Rectal smooth muscle tissue (tissue), 1 donor: ENCODE results near the gene SFI1.
"Not testable (repeated sequence)": the region's sequence is repeated elsewhere in the genome, so short reads cannot be mapped to it uniquely, and the experiment has no call there.

ENCODE experiments used
- H3K27ac ChIP-seq: one replicate; pipeline ENCODE4 v1.7.0; 2013; ENCODE audit warnings: low read depth, low read length, inconsistent platforms
- H3K27me3 ChIP-seq: one replicate; pipeline ENCODE4 v1.7.0; 2013; ENCODE audit warnings: low read length; ENCODE audit not compliant: control insufficient read depth, insufficient read depth
- H3K36me3 ChIP-seq: one replicate; pipeline ENCODE4 v1.7.0; 2013; ENCODE audit warnings: low read length; ENCODE audit not compliant: control insufficient read depth, insufficient read depth
- H3K4me1 ChIP-seq: one replicate; pipeline ENCODE4 v1.7.0; 2013; ENCODE audit warnings: low read length; ENCODE audit not compliant: control insufficient read depth, insufficient read depth
- H3K4me3 ChIP-seq: one replicate; pipeline ENCODE4 v1.7.0; 2013; ENCODE audit warnings: low read length
- H3K9ac ChIP-seq: one replicate; pipeline ENCODE4 v1.7.0; 2013; ENCODE audit warnings: low read length

SFI1 gene

DNA sequence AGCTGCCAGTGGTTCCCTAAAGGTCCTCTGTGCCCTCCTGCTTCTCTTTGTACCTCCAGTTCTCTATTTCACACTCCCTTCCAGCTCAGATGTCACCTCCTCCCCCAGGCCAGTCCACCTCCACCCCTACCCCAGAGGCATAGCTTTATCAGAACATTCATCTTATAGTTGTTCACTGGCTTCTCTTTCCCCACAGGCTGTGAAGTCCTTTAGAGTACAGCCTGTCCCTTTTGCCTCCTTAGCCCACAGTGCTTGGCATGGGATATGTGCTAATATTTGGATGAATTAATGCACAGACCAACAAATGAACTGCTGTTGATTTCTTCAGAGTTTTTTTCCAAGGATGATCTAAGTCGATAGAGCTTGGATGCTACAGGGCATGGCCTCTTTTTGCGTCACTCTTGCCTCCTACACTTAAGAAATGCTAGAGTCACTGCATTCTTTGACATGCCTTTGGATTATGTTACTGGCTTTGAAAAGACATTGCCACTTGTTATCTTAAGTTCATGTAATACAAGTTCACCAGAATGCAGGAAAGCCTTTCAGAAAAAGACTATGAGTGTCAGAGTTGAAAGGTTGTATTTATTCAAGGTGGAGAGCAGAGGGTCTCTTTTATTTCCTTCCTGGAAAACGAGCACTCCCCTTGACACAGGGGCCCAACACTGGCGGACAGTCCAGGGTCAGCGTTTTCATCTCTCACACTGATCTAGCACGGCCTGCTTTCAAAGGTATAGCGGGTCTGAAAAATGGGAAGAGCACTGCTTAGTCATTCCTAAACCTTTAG is 90.0 kb downstream of the SFI1 start:
- Histone ChIP-seq H3K27me3 (no peaks in the 10 kb centered on the region), H3K36me3 (peaks cover 10% of the 10 kb centered on the region), H3K4me3 (no peak overlapping the region), H3K4me1 (no peaks in the 10 kb centered on the region), H3K9ac (no peak overlapping the region), H3K27ac (no peak overlapping the region)

DNA sequence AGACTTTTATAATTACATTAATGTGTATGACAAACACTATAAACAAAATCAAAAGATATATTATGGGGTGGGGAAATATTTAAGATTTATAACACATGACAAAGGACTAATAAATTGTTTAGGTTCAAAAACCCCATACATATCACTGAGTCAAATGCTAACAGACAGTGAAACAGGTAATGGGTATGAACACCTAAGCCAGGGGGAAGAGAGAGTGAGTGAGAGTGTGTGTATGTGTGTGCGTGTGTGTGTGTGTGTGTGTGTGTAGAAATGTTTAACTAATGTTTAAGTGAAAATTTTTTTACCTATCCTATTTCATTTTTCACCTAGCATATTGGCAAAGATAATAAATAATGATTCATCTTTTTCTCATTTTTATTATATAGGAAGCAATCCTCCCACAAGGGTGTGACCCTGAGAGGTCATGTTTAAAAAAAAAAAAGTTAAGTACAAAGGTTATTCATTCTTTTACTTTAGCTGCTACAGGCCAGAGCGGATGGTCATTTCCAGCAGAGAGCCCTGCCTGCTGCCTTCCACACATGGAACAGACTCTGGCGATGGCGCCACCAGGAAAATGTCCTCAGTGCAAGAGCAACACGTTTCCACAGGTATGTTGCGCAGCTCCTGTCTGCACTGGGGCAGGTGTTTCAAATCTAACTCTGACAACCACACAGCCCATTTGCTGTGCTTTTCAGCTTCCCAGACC is 92.8 kb downstream of the SFI1 start:
- H3K4me1 ChIP-seq = no peaks in the 10 kb centered on the region
- no peak overlapping the region for H3K4me3 ChIP-seq
- no peak overlapping the region for H3K27ac ChIP-seq
- H3K9ac ChIP-seq = no peak overlapping the region
- H3K27me3 ChIP-seq = no peaks in the 10 kb centered on the region
- peaks cover 10% of the 10 kb centered on the region for H3K36me3 ChIP-seq

DNA sequence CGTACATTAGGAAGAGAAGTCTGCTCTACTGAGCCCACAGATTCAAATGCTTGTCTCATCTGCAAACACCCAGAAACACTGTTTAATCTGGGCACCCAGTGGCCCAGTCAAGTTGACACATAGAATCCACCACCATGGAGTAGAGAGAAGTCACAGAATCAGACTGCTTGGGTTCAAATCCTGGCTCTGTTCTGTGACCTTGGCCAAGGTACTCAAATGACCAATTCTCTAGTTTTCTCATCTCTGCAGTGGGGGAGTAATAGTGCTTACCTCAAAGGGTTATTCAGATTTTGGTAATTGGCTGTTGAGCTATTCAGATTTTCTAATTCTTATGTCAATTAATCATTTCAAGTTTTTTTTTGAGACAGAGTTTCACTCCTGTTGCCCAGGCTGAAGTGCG is 93.8 kb downstream of the SFI1 start:
- H3K27ac ChIP-seq, H3K9ac ChIP-seq, H3K4me1 ChIP-seq, H3K36me3 ChIP-seq, H3K27me3 ChIP-seq, H3K4me3 ChIP-seq: not testable (repeated sequence)

DNA sequence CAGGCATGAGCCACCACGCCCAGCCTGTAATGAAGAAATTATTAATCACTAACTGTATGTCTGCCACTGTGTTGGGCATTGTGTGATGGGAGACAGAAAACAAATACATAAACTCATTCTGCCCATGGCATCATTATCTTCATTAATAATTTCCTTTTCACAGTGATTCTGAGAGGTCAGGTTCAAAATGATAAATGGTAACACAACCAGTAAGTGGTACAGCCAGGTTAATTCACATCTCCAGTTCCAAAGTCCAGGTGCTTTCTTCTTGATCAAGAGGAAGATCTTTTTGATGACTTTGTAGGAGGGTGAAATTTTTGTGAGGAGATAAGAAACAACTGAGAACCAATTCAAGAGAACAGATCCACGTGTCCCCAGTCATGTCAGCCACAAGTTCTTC is 98.9 kb downstream of the SFI1 start:
- H3K9ac ChIP-seq = no peak overlapping the region
- H3K27ac ChIP-seq = no peak overlapping the region
- H3K4me1 ChIP-seq = no peaks in the 10 kb centered on the region
- no peaks in the 10 kb centered on the region for H3K36me3 ChIP-seq
- no peak overlapping the region for H3K4me3 ChIP-seq
- no peaks in the 10 kb centered on the region for H3K27me3 ChIP-seq

DNA sequence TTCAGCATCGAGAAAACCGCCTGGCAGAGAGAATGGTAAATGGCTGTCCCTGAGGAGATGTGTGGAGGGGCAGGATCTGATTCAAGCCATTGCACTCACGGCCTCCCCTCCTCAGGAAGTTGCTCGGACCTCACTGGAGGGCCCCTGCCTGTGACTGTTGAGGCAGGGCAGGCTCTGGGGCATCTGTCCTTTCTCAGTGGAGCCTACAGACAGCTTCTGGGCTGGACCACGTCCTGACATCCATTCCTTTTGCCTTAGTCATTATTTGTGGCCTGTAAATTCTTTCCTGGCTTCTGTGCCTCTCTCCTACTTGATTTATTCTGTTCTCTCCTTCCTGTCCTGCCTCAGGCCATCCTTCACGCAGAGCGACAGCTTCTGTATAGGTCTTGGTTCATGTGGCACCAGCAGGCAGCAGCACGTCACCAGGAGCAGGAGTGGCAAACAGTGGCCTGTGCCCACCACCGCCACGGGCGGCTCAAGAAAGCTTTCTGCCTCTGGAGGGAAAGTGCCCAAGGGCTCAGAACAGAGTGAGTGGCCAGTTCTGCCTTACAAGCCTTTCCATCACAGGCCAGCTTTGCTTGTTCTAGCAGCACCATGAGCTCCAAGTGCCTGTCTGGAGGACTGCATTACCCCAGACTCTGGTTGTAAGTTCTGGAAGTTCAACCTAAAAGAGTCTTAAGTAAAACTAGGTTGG is 106.1 kb downstream of the SFI1 start:
- Histone ChIP-seq H3K4me3 (no peak overlapping the region), H3K36me3 (peaks cover 3% of the 10 kb centered on the region), H3K4me1 (peaks cover 22% of the 10 kb centered on the region), H3K27ac (peak overlapping the region; percentile 74), H3K27me3 (no peaks in the 10 kb centered on the region), H3K9ac (no peak overlapping the region)

DNA sequence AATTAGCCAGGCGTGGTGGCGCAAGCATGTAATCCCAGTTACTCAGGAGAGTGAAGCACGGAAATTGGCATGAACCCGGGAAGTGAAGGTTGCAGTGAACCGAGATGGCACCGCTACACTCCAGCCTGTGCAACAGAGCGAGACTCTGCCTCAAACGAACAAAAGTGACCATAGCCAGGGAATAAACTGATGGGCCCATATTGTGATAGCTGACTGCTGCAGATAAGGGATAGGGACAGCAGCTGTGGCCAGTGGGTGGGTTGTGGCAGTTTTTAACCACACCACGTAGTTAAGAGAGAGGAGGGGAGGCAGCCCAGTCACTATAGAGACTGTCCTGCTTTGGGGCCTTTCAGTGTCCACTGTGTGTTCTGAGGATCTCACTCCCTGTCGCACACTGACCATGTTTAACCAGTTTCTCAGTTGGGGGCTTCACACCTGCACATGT is 106.8 kb downstream of the SFI1 start:
- no peak overlapping the region for H3K4me3 ChIP-seq
- H3K27ac ChIP-seq = peak overlapping the region; percentile 74
- H3K9ac ChIP-seq = no peak overlapping the region
- H3K4me1 ChIP-seq = peaks cover 22% of the 10 kb centered on the region
- no peaks in the 10 kb centered on the region for H3K27me3 ChIP-seq
- H3K36me3 ChIP-seq = peaks cover 7% of the 10 kb centered on the region

DNA sequence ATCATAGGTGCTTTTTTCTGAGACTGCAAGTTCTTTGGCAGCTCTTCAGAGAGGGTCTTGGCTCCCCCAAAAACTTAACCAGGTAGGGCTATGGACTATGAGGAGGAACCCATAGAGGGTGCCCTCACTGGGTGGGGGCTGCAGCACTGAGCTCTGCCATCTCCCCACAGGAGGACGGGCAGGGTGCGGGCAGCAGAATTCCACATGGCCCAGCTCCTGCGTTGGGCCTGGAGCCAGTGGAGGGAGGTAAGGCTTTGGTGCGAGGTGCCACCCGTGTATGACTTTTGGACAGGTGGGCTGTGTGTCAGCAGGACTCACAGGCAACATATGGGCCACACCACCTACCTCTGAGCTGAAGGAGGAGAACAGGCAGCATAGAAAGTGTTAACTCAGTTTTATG is 107.2 kb downstream of the SFI1 start:
- Histone ChIP-seq H3K27ac (peak overlapping the region; percentile 74), H3K27me3 (no peaks in the 10 kb centered on the region), H3K4me3 (no peak overlapping the region), H3K4me1 (peaks cover 22% of the 10 kb centered on the region), H3K9ac (no peak overlapping the region), H3K36me3 (peaks cover 9% of the 10 kb centered on the region)

DNA sequence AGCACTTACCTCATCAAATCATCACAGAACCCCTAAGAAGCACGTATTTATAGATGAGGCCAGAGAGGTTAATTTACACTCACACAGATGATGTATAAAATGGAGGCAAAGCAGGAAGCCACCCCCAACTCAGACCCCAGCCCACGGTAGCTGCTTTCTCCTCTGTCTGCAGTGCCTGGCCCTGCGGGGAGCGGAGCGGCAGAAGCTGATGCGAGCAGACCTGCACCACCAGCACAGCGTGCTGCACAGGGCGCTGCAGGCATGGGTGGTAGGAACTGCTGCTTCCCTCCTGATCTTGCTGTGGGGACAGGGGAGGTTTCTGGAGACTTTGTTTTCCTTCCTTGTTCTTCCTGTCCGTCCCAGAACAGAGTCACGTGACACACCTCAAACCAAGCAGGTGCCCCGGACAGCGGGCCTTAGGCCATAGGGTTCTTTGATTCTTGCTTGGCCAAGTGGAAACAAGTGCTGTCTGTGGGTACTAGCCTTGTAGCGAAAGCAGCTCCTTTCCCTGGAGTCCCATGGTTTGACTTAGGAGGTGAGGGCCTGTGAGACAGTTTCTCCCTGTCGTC is 107.9 kb downstream of the SFI1 start:
- Histone ChIP-seq H3K4me3 (no peak overlapping the region), H3K9ac (no peak overlapping the region), H3K4me1 (peaks cover 22% of the 10 kb centered on the region), H3K27me3 (no peaks in the 10 kb centered on the region), H3K27ac (no peak overlapping the region), H3K36me3 (peaks cover 9% of the 10 kb centered on the region)

DNA sequence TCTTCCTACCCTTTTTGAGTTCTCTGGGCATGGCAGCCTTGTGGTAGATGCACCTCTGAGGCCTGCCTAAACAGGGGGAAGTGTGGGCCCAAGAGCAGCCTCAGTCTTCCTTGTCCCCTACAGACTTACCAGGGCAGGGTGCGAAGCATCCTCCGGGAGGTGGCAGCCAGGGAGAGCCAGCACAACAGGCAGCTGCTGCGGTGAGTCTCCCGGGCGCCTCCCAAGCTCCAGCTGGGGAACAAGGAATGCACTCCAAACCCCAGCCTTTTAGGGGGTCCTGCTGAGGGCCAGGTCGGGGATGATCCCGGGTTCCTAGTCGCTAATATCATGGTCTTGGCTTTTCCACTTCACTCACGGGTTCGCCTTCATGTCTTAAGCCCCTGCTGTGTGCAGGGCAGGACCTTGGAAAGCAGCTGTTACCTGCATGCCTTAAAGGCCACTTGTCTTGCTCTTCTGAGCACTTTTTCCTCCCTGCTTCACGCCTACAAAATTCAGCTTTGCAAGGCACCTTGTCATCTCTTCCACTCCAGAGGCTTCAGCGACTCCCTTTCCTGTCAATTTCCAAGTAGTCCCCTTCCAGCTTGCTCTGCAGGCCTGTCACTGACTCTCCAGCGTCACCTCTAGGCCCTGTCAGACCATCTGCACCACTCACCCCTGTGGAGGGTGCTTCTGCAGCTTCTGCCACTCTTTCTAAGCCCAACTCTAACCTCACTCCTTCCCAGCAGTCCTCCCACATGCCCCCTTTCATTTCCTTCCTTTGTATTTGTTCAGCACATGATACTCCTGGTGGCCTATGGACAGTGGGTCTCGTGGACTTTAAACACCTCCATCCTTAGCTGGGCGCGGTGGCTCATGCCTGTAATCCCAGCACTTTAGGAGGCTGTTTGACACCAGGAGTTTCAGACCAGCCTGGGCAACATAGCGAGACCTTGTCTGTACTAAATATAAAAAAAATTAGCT is 108.7 kb downstream of the SFI1 start:
- H3K4me1 ChIP-seq = peaks cover 22% of the 10 kb centered on the region
- H3K36me3 ChIP-seq = peaks cover 9% of the 10 kb centered on the region
- H3K9ac ChIP-seq = peak overlapping the region; percentile 2
- no peak overlapping the region for H3K4me3 ChIP-seq
- no peak overlapping the region for H3K27ac ChIP-seq
- H3K27me3 ChIP-seq = no peaks in the 10 kb centered on the region

DNA sequence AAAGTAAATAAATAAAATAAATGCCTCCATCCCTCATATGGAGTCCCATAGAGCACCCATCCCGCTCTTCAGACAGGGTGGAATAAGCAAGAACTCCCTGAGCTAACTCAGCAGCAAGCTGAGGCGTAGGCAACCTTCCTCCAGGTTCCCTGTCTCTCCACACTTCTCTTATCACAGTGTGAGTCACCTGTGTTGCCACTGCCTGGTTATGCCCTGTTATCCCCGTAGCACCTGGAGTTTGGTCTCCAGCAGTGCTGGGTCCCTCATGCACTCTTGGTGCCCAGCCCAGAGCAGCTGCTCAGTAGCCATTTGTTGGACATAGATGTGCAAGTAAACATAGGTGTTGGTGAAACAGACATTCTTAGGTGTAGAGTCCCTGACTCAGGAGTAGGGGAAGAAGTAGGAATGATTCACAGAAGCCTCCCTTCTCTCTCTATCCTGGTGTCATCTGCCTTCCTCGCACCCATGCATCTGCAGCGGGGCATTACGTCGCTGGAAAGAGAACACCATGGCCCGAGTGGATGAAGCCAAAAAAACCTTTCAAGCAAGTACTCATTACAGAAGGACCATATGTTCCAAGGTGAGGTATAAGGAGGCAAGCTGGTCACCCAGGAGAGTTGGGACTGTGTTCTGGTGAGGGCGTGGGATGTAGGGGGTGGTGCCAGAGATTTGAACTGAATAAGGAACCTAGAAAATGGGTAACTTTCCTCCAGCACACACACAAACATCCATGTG is 109.7 kb downstream of the SFI1 start:
- peaks cover 11% of the 10 kb centered on the region for H3K36me3 ChIP-seq
- no peaks in the 10 kb centered on the region for H3K27me3 ChIP-seq
- H3K4me1 ChIP-seq = peaks cover 24% of the 10 kb centered on the region
- no peak overlapping the region for H3K27ac ChIP-seq
- no peak overlapping the region for H3K9ac ChIP-seq
- H3K4me3 ChIP-seq = no peak overlapping the region

DNA sequence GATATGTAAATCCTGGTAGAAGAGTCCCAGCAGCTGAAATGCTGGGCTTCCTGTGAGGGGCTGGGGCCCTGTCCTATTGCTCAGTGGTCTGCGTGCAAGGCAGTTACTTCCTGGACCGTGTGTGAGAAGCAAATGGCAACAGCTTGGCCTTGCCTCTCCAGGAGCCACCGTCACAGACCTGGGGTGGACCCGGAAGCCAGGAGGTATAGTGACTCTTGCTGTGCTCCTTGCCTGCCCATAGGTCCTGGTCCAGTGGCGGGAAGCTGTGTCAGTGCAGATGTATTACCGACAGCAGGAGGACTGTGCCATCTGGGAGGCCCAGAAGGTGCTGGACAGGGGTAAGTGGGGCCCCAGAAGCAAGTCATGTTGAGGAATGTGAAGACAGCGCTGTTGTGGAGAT is 111.4 kb downstream of the SFI1 start:
- Histone ChIP-seq H3K27ac (no peak overlapping the region), H3K4me1 (peaks cover 15% of the 10 kb centered on the region), H3K9ac (no peak overlapping the region), H3K4me3 (no peak overlapping the region), H3K27me3 (no peaks in the 10 kb centered on the region), H3K36me3 (peaks cover 11% of the 10 kb centered on the region)
